GM12892 (cell line): ENCODE results near the gene SDF4.

ENCODE experiments used
- POLR2A ChIP-seq: IDR thresholded peaks from 2 replicates; pipeline ENCODE4 v1.6.1; 2011; ENCODE audit warnings: low read depth, low read length, control low read depth
- POLR2AphosphoS5 ChIP-seq: IDR thresholded peaks from 2 replicates; pipeline ENCODE4 v1.6.1; 2011; ENCODE audit warnings: low read depth, low read length, control low read depth
- TAF1 ChIP-seq: IDR thresholded peaks from 2 replicates; pipeline ENCODE4 v1.6.1; 2011; ENCODE audit warnings: low read depth, mild to moderate bottlenecking, control low read depth, low read length, borderline replicate concordance

DNA sequence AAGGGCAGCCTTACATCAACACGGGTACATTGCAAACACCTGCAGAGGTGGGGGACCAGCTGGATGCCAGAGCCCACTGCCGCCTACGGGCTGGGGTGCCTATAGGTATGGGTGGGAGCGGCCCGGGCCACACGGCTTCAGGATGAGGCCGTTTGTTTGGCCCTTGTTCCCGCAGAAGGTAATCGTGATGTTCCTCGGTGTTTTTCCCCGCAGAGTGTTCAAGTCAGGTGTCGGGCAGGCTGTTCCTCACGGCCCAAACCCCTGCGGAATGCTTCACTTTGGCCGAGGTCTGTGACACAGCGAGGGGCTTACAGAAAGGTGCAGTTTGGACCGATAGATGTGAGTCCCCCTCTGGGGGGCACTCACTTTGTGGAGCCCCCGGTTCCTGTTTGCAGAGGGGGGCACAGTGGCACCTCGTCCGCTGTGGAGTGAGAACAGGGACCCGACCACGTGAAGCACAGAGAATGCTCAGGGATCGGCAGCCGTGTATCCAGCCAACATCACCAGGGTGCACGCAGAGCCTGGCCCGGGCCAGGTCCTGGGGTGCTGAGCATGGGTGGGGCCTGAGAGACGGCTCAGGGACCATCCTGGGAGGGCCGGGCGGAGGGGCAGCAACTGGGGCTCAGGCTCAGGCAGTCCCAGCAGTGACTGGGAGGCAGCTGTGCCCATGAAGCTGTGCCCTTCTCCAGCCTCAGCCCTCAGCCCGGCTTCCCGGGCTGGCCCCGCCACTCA, 58.6 kb downstream of the SDF4 start:
- TF ChIP-seq POLR2A (no peak), POLR2AphosphoS5 (no peak), TAF1 (no peak)
